GM12874 (cell line): Measurements from ENCODE around the gene FIS1.

Experiments used
- CTCF ChIP-seq: IDR thresholded peaks from 2 replicates; pipeline ENCODE4 v1.5.1; 2011; ENCODE audit warnings: low read depth, mild to moderate bottlenecking, control low read depth, low read length, moderate library complexity; ENCODE audit not compliant: insufficient read depth

The FIS1 gene

GRCh38 chr7:101241443-101242349, 3.2 kb downstream of the FIS1 start:
- TF ChIP-seq CTCF = no peak

- TF ChIP-seq CTCF = no peak
Measured at GRCh38 chr7:101241015-101241363, 3.9 kb downstream of the FIS1 start.

- TF ChIP-seq CTCF = no peak
Measured at GRCh38 chr7:101240226-101241014, 4.5 kb downstream of the FIS1 start.

- TF ChIP-seq CTCF = no peak
Measured at GRCh38 chr7:101239951-101240220, 5.0 kb downstream of the FIS1 start.

- no peak for TF ChIP-seq CTCF
Measured at GRCh38 chr7:101239191-101239950, 5.5 kb downstream of the FIS1 start.

GRCh38 chr7:101238226-101239182, 6.4 kb downstream of the FIS1 start:
- TF ChIP-seq CTCF = no peak
